A549 (cell line): ENCODE data around the gene ATAD3A.

ENCODE experiments used
- CHD2 ChIP-seq: fragments of 150-350 bp; IDR thresholded peaks from 2 replicates; pipeline ENCODE4 v1.6.1; 2014; ENCODE audit warnings: low read length; ENCODE audit not compliant: partially characterized antibody
- CTCF ChIP-seq: fragments of >200 bp; sonication (Bioruptor Twin); formaldehyde crosslinking; IDR thresholded peaks from 3 replicates; pipeline ENCODE4 v1.5.1; 2016
- ELK1 ChIP-seq: fragments of 150-350 bp; IDR thresholded peaks from 2 replicates; pipeline ENCODE4 v1.6.1; 2014; ENCODE audit warnings: low read depth, mild to moderate bottlenecking, low read length
- EP300 ChIP-seq, 2 experiments: fragments of >200 bp; sonication (Bioruptor Twin); formaldehyde crosslinking; IDR thresholded peaks; 2 replicates in 1 of 2; 3 replicates in 1 of 2; pipeline ENCODE4 v1.6.1; 2016 to 2017
- JUN ChIP-seq, 2 experiments: fragments of >200 bp; sonication (Bioruptor Twin); formaldehyde crosslinking; IDR thresholded peaks; 2 replicates in 1 of 2; 3 replicates in 1 of 2; pipeline ENCODE4 v1.6.1; 2016 to 2017
- MAX ChIP-seq: IDR thresholded peaks from 2 replicates; pipeline ENCODE4 v1.6.1; 2012
- POLR2A ChIP-seq: IDR thresholded peaks from 2 replicates; pipeline ENCODE4 v1.6.1; 2012; ENCODE audit warnings: mild to moderate bottlenecking, low read length
- RAD21 ChIP-seq, 2 experiments: fragments of >200 bp in 1 of 2; sonication (Bioruptor Twin) in 1 of 2; formaldehyde crosslinking in 1 of 2; IDR thresholded peaks in 1 of 2; conservative IDR thresholded peaks in 1 of 2; 2 replicates in 1 of 2; 3 replicates in 1 of 2; pipeline ENCODE4 v1.6.1; 2012 to 2018; ENCODE audit warnings: inconsistent platforms in 1 of 2
- RARB ChIP-seq: fragments of 250-450 bp; sonication (Bioruptor Pico); IDR thresholded peaks from 2 replicates; pipeline ENCODE4 v1.8.0; 2021; ENCODE audit warnings: mild to moderate bottlenecking, moderate library complexity
- REST ChIP-seq: fragments of 200-600 bp; sonication (generic); IDR thresholded peaks from 2 replicates; pipeline ENCODE4 v1.6.1; 2016; ENCODE audit warnings: antibody characterized with exemption, mild to moderate bottlenecking, moderate library complexity
- USF2 ChIP-seq: fragments of 450-650 bp; IDR thresholded peaks from 2 replicates; pipeline ENCODE4 v1.6.1; 2014; ENCODE audit warnings: antibody characterized with exemption
- ZFP36 ChIP-seq: fragments of 450-650 bp; IDR thresholded peaks from 2 replicates; pipeline ENCODE4 v1.6.1; 2014; ENCODE audit warnings: borderline replicate concordance; ENCODE audit not compliant: partially characterized antibody

GRCh38 chr1:1489861-1490260, 22.1 kb upstream of the ATAD3A start:
- TF ChIP-seq USF2 (no peak), EP300 (IDR thresholded peaks at IDR 0.05) (no peak), CTCF (no peak), ELK1 (no peak), REST (no peak), POLR2A (no peak), MAX (no peak), RAD21 (conservative IDR thresholded peaks at IDR 0.05 in 1 of 2, IDR thresholded peaks at IDR 0.05 in 1 of 2) (no peak), JUN (IDR thresholded peaks at IDR 0.05) (no peak), CHD2 (no peak), ZFP36 (no peak), RARB (CRISPR knock-in tag) (no peak)
